Measurements from ENCODE around the gene AATF. TPM values are rescaled to one million over a fixed set of nuclear protein-coding genes. Genes with fewer than 3 reads are reported as not detected.

Gene AATF
- total RNA-seq, 1 experiment from 2014 or later, result 87.6 TPM

- TF ChIP-seq, protein P1, sequence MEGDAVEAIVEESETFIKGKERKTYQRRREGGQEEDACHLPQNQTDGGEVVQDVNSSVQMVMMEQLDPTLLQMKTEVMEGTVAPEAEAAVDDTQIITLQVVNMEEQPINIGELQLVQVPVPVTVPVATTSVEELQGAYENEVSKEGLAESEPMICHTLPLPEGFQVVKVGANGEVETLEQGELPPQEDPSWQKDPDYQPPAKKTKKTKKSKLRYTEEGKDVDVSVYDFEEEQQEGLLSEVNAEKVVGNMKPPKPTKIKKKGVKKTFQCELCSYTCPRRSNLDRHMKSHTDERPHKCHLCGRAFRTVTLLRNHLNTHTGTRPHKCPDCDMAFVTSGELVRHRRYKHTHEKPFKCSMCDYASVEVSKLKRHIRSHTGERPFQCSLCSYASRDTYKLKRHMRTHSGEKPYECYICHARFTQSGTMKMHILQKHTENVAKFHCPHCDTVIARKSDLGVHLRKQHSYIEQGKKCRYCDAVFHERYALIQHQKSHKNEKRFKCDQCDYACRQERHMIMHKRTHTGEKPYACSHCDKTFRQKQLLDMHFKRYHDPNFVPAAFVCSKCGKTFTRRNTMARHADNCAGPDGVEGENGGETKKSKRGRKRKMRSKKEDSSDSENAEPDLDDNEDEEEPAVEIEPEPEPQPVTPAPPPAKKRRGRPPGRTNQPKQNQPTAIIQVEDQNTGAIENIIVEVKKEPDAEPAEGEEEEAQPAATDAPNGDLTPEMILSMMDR (IDR thresholded peaks at IDR 0.05; ENCODE audit: insufficient read depth in 1 of 2, low read depth in 1 of 2, low read length in 1 of 2, severe bottlenecking in 1 of 2, unreplicated experiment in 1 of 2), result no peak
- H3K4me1 Mint-ChIP-seq (ENCODE audit: low read depth, unreplicated experiment), result no peaks in the 10 kb centered on the region
- no peak overlapping the region for H3K27ac Mint-ChIP-seq (ENCODE audit: unreplicated experiment)
- DNase-seq, result no peak
- no peaks in the 10 kb centered on the region for H3K27me3 ChIP-seq (replicated peaks; ENCODE audit: control insufficient read depth, insufficient read depth, low read length)
- H3K4me3 Mint-ChIP-seq (ENCODE audit: unreplicated experiment), result no peak overlapping the region
- H3K4me1 ChIP-seq, result peaks cover 10% of the 10 kb centered on the region; the same call in 1 of the 2 replicates
- no peak overlapping the region for H3K4me3 ChIP-seq (ENCODE audit: low read depth, low read length)
- H3K9me3 ChIP-seq, result no peaks in the 10 kb centered on the region
- no peaks in the 10 kb centered on the region for H3K27me3 Mint-ChIP-seq (ENCODE audit: insufficient read depth, unreplicated experiment)
- H3K36me3 ChIP-seq (ENCODE audit: control insufficient read depth, insufficient read depth, low read length), result peaks cover 14% of the 10 kb centered on the region
- CTCF ChIA-PET, result no interaction called here
- H3K9me3 Mint-ChIP-seq (ENCODE audit: unreplicated experiment), result no peaks in the 10 kb centered on the region
- intact Hi-C loops (cut with micrococcal nuclease; ENCODE audit: unreplicated experiment), result no loop called here
- H3K36me3 Mint-ChIP-seq (ENCODE audit: insufficient read depth, unreplicated experiment), result peaks cover 76% of the 10 kb centered on the region
- no TSS peak for BruUV-seq (replicated peaks)
- POLR2A ChIA-PET, result no interaction called here
Measured at GRCh38 chr17:37097154-37097553, 148.4 kb downstream of the AATF start.

- BruUV-seq (replicated peaks), result no TSS peak
- no peak overlapping the region for H3K27ac Mint-ChIP-seq (ENCODE audit: unreplicated experiment)
- intact Hi-C loops (cut with micrococcal nuclease; ENCODE audit: unreplicated experiment), result no loop called here
Measured at GRCh38 chr17:37098152-37098551, 149.4 kb downstream of the AATF start.

DNA sequence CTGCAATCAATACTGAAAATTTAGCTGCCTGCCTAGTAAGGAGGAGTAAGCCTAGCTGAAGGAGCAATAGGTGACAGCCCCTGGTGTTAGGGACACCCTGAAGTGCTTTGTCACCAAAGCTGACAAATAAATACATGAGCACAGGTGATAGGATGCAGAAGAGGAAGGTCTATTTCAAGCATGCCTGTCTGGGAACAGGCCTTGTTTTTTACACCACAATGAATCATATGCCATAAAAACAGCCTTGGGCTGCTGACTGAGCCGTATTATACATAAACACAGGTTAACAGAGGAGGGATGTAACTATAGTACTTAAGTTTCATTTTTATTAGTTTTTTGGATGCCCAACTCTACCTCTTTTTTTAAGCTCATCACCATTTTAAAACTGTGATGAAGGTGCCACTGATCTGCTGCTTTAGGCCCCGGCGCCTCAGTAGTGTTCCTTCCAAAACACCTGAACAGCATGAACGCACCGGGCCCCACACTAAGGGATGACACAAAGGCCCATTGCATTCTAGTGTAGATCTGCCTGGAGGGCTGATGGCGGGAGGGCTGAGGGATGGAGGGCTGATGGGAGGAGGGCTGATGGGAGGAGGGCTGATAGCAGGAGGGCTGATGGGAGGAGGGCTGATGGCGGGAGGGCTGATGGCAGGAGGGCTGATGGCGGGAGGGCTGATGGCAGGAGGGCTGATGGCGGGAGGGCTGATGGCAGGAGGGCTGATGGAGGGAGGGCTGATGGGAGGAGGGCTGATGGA lies 150.3 kb downstream of the AATF start:
- no peak overlapping the region for H3K4me3 ChIP-seq (ENCODE audit: low read depth, low read length)
- no peaks in the 10 kb centered on the region for H3K27me3 ChIP-seq (replicated peaks; ENCODE audit: control insufficient read depth, insufficient read depth, low read length)
- Mint-ChIP-seq H3K4me3 (ENCODE audit: unreplicated experiment) (no peak overlapping the region), H3K4me1 (ENCODE audit: low read depth, unreplicated experiment) (no peaks in the 10 kb centered on the region), H3K27ac (ENCODE audit: unreplicated experiment) (no peak overlapping the region), H3K27me3 (ENCODE audit: insufficient read depth, unreplicated experiment) (no peaks in the 10 kb centered on the region), H3K36me3 (ENCODE audit: insufficient read depth, unreplicated experiment) (peaks cover 75% of the 10 kb centered on the region), H3K9me3 (ENCODE audit: unreplicated experiment) (no peaks in the 10 kb centered on the region)
- H3K36me3 ChIP-seq (ENCODE audit: control insufficient read depth, insufficient read depth, low read length), result peaks cover 16% of the 10 kb centered on the region
- intact Hi-C loops (cut with micrococcal nuclease; ENCODE audit: unreplicated experiment), result no loop called here
- no TSS peak for BruUV-seq (replicated peaks)
- ChIA-PET POLR2A (no interaction called here), CTCF (no interaction called here)
- DNase-seq, result no peak
- H3K4me1 ChIP-seq, result no peaks in the 10 kb centered on the region
- TF ChIP-seq, protein P1 (IDR thresholded peaks at IDR 0.05; ENCODE audit: insufficient read depth in 1 of 2, low read depth in 1 of 2, low read length in 1 of 2, severe bottlenecking in 1 of 2, unreplicated experiment in 1 of 2), result no peak
- no peaks in the 10 kb centered on the region for H3K9me3 ChIP-seq

More at GRCh38 chr17:37098152-37098551, 149.4 kb downstream of the AATF start:
- Mint-ChIP-seq H3K4me3 (ENCODE audit: unreplicated experiment) (no peak overlapping the region), H3K27me3 (ENCODE audit: insufficient read depth, unreplicated experiment) (no peaks in the 10 kb centered on the region), H3K36me3 (ENCODE audit: insufficient read depth, unreplicated experiment) (peaks cover 75% of the 10 kb centered on the region), H3K9me3 (ENCODE audit: unreplicated experiment) (no peaks in the 10 kb centered on the region), H3K4me1 (ENCODE audit: low read depth, unreplicated experiment) (no peaks in the 10 kb centered on the region)
- H3K4me3 ChIP-seq (ENCODE audit: low read depth, low read length), result no peak overlapping the region
- peaks cover 16% of the 10 kb centered on the region for H3K36me3 ChIP-seq (ENCODE audit: control insufficient read depth, insufficient read depth, low read length)
- peaks cover under 1% of the 10 kb centered on the region; the same call in 1 of the 2 replicates for H3K4me1 ChIP-seq
- ChIA-PET CTCF (no interaction called here), POLR2A (no interaction called here)
- TF ChIP-seq, protein P1 (IDR thresholded peaks at IDR 0.05; ENCODE audit: insufficient read depth in 1 of 2, low read depth in 1 of 2, low read length in 1 of 2, severe bottlenecking in 1 of 2, unreplicated experiment in 1 of 2), result no peak
- no peaks in the 10 kb centered on the region for H3K9me3 ChIP-seq
- no peak for DNase-seq
- no peaks in the 10 kb centered on the region for H3K27me3 ChIP-seq (replicated peaks; ENCODE audit: control insufficient read depth, insufficient read depth, low read length)
